Body of pancreas (tissue), 4 donors: ENCODE data around the gene NECTIN2. TPM values are rescaled to one million over a fixed set of nuclear protein-coding genes. Genes with fewer than 3 reads are reported as not detected.

Experiments used
- ATAC-seq: fragments of 150-250 bp; one replicate; pipeline ENCODE4 v1.9.1; 2016
- DNase-seq, 4 donors: peaks; one replicate each; pipeline ENCODE4 v3.0.0-alpha.2; 2019
- H3K27ac ChIP-seq, 4 donors: fragments of 200-600 bp; sonication (generic); 1 replicate in 3 of 4; 2 replicates in 1 of 4; pipeline versions ENCODE4 v1.5.1 to v1.6.1; 2016 to 2019; ENCODE audit warnings: mild to moderate bottlenecking in 1 of 4, mixed read lengths in 1 of 4, moderate library complexity in 1 of 4
- H3K27me3 ChIP-seq, 2 donors: fragments of 200-600 bp; sonication (generic); one replicate each; pipeline ENCODE4 v1.6.0; 2016; ENCODE audit warnings: mild to moderate bottlenecking in 1 of 2
- H3K36me3 ChIP-seq, 2 donors: fragments of 200-600 bp; sonication (generic); replicated peaks in 1 of 2; 2 replicates each; pipeline ENCODE4 v1.5.1; 2016; ENCODE audit warnings: low read depth in 2 of 2; ENCODE audit not compliant: insufficient read depth in 1 of 2
- H3K4me1 ChIP-seq: fragments of 200-600 bp; sonication (generic); one replicate; pipeline ENCODE4 v1.6.0; 2016
- H3K4me3 ChIP-seq, 2 donors: fragments of 200-600 bp; sonication (generic); 1 replicate in 1 of 2; 2 replicates in 1 of 2; pipeline ENCODE4 v1.5.1; 2016 to 2019
- H3K9me3 ChIP-seq, 3 donors: fragments of 200-600 bp; sonication (generic); 1 replicate in 2 of 3; 2 replicates in 1 of 3; pipeline ENCODE4 v1.5.1; 2016
- CTCF ChIP-seq, 7 experiments: fragments of 450-650 bp in 4 of 7; fragments of 200-600 bp in 3 of 7; sonication (generic) in 3 of 7; IDR thresholded peaks; one replicate each; pipeline ENCODE4 v1.5.1; 2016 to 2019; ENCODE audit warnings: antibody characterized with exemption in 7 of 7
- POLR2A ChIP-seq, 3 donors: fragments of 450-650 bp; IDR thresholded peaks; one replicate each; pipeline ENCODE4 v1.6.1; 2016; ENCODE audit warnings: antibody characterized with exemption in 3 of 3, mild to moderate bottlenecking in 2 of 3
- WGBS, 2 donors: methylation state at CpG; one replicate each; pipeline ENCODE4 v1.1.5; 2017; 5-methylcytosine and 5-hydroxymethylcytosine counted together
- intact Hi-C: fragments of 100-400 bp; cut with DNase I; formaldehyde crosslinking; loops from one replicate; pipeline ENCODE4 v1.15.1; 2023
- total RNA-seq, 2 donors: library from RNA; depleted of rRNA; stranded (reverse); fragments of >200 nt; gene quantifications; one replicate each; pipeline ENCODE4 v1.1.0, GENCODE V29; 2016

Gene NECTIN2
- total RNA-seq, 2 donors from 2014 or later, result 54.0 to 137 TPM

GRCh38 chr19:44803442-44804428 is 42.4 kb upstream of the NECTIN2 start:
- ATAC-seq, result no peak
- no peaks in the 10 kb centered on the region for H3K27me3 ChIP-seq
- H3K36me3 ChIP-seq, result no peaks in the 10 kb centered on the region
- H3K9me3 ChIP-seq, result no peaks in the 10 kb centered on the region
- TF ChIP-seq CTCF (IDR thresholded peaks at IDR 0.05), result no peak
- no peak for TF ChIP-seq POLR2A (IDR thresholded peaks at IDR 0.05)
- peaks cover 28% of the 10 kb centered on the region for H3K4me1 ChIP-seq
- no peak overlapping the region for H3K27ac ChIP-seq
- H3K4me3 ChIP-seq, result no peak overlapping the region
- intact Hi-C loops, result no loop called here
- no peak for DNase-seq
- WGBS, 2 donors, result 87 to 93% methylated on average over 10 to 13 of the region's 13 CpGs

- Histone ChIP-seq H3K4me1 (peaks cover 32% of the 10 kb centered on the region), H3K9me3 (no peaks in the 10 kb centered on the region), H3K4me3 (no peak overlapping the region), H3K27me3 (no peaks in the 10 kb centered on the region), H3K36me3 (no peaks in the 10 kb centered on the region), H3K27ac (no peak overlapping the region)
- intact Hi-C loops, result no loop called here
- WGBS, 2 donors, result 89 to 90% methylated on average over 3 to 7 of the region's 7 CpGs
- no peak for TF ChIP-seq CTCF (IDR thresholded peaks at IDR 0.05)
- no peak for TF ChIP-seq POLR2A (IDR thresholded peaks at IDR 0.05)
- ATAC-seq, result no peak
- no peak for DNase-seq
These were observed 39.8 kb upstream of the NECTIN2 start for GRCh38 chr19:44806291-44806690.

- intact Hi-C loops, result no loop called here
- WGBS, 2 donors, result 49 to 50% methylated on average over 1 to 5 of the region's 5 CpGs
- no peak for ATAC-seq
These were observed 38.9 kb upstream of the NECTIN2 start for GRCh38 chr19:44807162-44807561.

GRCh38 chr19:44807652-44808462 is 38.2 kb upstream of the NECTIN2 start:
- Histone ChIP-seq H3K4me1 (peaks cover 32% of the 10 kb centered on the region), H3K27me3 (no peaks in the 10 kb centered on the region), H3K27ac (peak overlapping the region; percentile 80 to 88 (median 83)), H3K9me3 (no peaks in the 10 kb centered on the region), H3K36me3 (no peaks in the 10 kb centered on the region), H3K4me3 (no peak overlapping the region)
- 19 to 28% methylated on average over 9 to 14 of the region's 14 CpGs for WGBS, 2 donors
- DNase-seq (peak; percentile 57 to 75 (median 68)), ATAC-seq (peak; percentile 79)
- intact Hi-C loops, result no loop called here
- TF ChIP-seq CTCF (IDR thresholded peaks at IDR 0.05), result peak in 4 of 7 experiments; percentile 25 to 49 (median 38)
- TF ChIP-seq POLR2A (IDR thresholded peaks at IDR 0.05), result no peak

More at GRCh38 chr19:44807162-44807561, 38.9 kb upstream of the NECTIN2 start:
- Histone ChIP-seq H3K4me3 (no peak overlapping the region), H3K4me1 (peaks cover 32% of the 10 kb centered on the region), H3K9me3 (no peaks in the 10 kb centered on the region), H3K36me3 (no peaks in the 10 kb centered on the region), H3K27ac (peak overlapping the region in 3 of 4 donors; percentile 82 to 88 (median 84)), H3K27me3 (no peaks in the 10 kb centered on the region)
- peak in 3 of 4 donors; percentile 46 to 61 (median 54) for DNase-seq
- TF ChIP-seq CTCF (IDR thresholded peaks at IDR 0.05), result no peak
- TF ChIP-seq POLR2A (IDR thresholded peaks at IDR 0.05), result no peak
